GM12873 (cell line): Measurements from ENCODE around the gene STIM1.

Experiments
- CTCF ChIP-seq: IDR thresholded peaks from 2 replicates; pipeline ENCODE4 v1.5.1; 2012; ENCODE audit warnings: low read depth, mild to moderate bottlenecking, moderate library complexity, low read length, control low read depth; ENCODE audit not compliant: insufficient read depth; ENCODE audit errors: missing control alignments

The STIM1 gene

GRCh38 chr11:3854977-3855807, at the start of gene STIM1:
TSS of gene STIM1 (plus strand) at chr11:3855664. CDS start at chr11:3856271, 607 bp downstream.
- TF ChIP-seq CTCF, result peak; percentile 86

DNA sequence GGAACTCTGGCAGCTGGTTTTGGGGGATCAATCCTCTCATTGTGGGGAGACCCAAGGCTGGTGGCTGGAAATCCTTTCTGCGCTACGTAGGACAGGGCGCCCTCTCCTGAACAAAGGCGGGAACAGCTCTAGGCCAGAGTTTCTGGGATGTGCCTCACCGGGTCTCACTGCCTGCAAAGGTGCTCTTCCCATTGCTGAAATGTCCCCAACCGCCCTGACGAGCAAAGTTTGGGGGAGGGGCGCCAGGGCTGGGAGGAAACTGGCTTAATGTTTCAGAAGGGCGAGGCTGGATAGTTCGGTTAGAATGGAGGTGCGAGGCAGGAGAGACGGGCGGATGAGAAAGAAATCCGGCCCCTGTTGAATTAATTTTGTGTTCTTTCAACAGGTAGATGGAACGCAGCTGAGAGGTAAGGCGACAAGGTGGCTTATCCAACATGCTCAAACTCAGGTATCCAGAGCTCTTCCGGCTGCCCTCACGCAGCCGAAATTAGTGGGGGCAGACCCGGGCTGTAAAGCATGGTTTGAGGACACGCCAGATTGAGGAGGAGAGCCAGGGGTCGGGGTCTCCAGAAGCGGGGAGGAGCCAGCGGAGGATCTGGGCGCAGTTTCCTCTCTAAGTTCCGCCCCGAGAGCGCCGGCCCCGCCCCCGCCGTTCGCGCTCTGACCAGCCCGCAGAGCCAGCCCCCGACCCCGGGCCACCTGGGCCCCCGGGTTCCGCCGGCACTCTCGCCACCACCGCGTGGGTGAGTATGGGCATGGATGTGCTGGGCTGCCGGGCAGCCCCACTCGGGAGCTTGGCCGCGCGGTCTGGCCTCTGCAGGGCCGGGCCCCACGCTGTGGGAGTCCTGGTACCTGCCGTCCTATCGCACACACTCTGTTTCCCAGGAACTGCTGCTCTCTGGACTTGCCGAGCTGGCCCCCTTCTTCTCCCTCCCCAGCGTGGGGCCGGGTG, 47.3 kb upstream of the STIM1 start, which contains the start of gene PGAP2:
Gene PGAP2, plus strand, starts transcription at position 652 of the 952 bp plus-strand sequence. CDS start 2,700 bp downstream, outside the sequence.
- TF ChIP-seq CTCF, result peak; percentile 82

DNA sequence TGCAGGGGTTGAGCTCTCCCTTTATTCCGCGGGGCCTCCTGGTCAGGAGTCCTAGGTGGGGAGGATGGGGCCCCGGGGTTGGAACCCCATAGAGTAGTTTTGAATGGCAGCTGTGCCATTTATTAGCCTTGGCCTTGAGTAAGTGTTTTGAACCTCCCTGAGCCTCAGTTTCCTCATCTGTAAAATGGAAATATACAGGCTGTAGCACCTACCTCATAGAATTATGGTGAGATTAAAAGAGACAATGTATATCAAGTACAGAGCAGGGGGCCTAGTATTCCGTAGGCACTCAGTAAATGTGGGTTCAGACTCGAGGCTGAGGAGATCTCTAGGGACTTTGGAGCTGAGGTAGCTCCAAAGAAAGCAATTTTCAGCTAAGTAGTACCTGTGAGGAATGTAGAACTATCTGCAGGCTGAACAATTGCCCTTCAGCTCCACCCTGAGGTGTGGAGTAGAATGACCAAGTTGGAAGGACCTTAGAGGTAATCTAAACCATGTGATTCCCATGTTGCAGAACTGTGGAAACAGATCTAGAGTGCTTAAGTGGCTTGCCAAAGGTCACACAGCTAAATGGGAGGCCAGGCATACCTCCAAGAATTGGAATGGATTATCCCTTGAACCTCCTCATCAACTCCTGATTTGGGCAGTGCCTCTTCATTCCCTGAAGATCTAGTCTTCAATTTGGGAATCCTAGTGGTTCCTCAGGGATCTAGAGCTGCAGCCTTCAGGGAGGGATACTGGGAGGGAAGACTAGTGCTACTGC, 46.4 kb upstream of the STIM1 start:
- peak; percentile 70 for TF ChIP-seq CTCF

- TF ChIP-seq CTCF, result no peak
Observed at GRCh38 chr11:3809624-3809928, 45.9 kb upstream of the STIM1 start.

- TF ChIP-seq CTCF, result no peak
Observed at GRCh38 chr11:3810446-3810845, 45.0 kb upstream of the STIM1 start.

- no peak for TF ChIP-seq CTCF
Observed at GRCh38 chr11:3810951-3811350, 44.5 kb upstream of the STIM1 start.

DNA sequence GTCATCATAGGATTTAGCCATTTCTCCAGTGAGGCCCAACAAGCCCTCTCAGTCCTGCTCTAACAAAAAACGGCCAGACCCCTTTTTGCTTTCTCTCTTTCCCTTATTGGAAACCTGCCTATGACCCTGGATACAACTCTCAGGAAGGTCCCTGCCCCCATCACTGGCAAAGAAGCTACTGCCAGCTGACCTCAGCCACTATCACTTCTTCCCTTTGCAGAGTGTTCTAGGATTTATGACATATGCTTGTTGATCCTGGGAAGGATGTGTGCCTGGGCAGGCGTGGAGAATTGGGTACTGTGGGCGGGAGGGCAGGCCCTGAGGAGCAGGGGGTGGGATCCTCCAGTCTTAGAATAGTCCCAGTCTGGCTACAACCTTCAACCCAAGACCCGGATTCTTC, 39.6 kb upstream of the STIM1 start:
- TF ChIP-seq CTCF, result no peak
